ENCODE measurements around the gene UBE2N.
"Not testable (repeated sequence)": the region's sequence is repeated elsewhere in the genome, so short reads cannot be mapped to it uniquely, and the experiment has no call there.

GRCh38 chr12:93378196-93378997, 63.4 kb downstream of the UBE2N start:
- TF ChIP-seq EZH2phosphoT487 (IDR thresholded peaks at IDR 0.05; ENCODE audit: borderline replicate concordance); CTCF (conservative IDR thresholded peaks at IDR 0.05; ENCODE audit: low read length): not testable (repeated sequence)

Data from Loucy (cell line).